Activated T-cell treated with anti-CD3 and anti-CD28 coated beads for 1 hour (primary cell): ENCODE measurements around the gene SARDH.
"Not testable (repeated sequence)": the region's sequence is repeated elsewhere in the genome, so short reads cannot be mapped to it uniquely, and the experiment has no call there.

Source experiments
- DNase-seq: peaks from one replicate; pipeline ENCODE4 v3.0.0-alpha.2; 2020; ENCODE audit warnings: low read depth

Gene SARDH

DNA sequence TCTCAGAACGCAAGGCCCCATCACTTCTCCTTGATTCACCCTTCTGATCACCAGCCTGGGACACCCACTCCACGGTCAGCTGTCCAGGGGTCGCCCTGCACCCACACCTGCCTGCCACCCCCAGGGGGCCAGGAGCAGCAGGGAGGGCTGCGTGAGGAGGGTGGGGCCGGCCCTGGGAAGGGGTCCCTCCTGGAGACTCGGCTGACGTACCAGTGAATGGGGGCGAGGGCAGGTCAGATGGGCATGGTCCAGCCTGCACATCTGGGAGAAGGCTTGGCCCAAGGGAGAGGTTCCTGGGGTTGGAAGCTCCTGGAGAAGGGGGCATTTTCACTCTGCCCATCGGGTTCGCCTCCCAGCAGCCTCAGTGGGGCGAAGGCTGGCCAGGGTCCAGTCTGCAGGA lies 21.8 kb upstream of the SARDH start:
- DNase-seq, result no peak

DNA sequence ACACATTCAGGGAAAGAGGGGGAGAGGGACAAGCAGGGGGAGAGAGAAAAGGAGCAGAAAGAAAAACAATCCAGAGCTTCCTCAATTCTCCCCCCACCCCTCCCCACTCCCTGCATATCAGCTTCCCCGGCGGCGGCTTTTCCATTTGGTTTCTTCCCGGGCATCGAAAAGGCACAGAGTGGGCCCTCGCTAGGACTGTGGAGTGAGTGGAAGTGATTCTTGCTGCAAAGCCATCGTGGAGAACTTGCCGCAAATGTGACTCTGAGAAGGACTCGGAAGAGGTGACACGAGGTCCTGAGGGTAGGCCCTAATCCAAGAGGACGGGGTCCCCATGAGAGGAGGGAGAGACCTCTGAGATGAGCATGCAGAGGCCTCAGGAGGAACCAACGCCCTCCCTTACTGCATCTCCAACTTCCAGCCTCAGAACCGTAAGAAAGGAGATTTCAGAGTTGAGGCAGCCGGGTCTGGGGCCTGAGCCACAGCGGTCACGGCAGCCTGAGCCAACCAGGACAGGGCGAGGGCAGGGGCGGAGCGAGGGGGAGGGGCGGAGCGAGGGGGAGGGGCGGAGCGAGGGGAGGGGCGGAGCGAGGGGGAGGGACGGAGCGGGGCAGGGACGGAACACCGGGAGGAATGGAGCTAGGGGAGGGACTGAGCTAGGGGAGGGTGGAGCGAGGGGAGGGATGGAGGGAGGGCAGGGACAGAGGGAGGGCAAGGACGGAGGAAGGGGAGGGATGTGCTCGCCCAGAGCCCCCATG lies 21.2 kb upstream of the SARDH start:
- no peak for DNase-seq

DNA sequence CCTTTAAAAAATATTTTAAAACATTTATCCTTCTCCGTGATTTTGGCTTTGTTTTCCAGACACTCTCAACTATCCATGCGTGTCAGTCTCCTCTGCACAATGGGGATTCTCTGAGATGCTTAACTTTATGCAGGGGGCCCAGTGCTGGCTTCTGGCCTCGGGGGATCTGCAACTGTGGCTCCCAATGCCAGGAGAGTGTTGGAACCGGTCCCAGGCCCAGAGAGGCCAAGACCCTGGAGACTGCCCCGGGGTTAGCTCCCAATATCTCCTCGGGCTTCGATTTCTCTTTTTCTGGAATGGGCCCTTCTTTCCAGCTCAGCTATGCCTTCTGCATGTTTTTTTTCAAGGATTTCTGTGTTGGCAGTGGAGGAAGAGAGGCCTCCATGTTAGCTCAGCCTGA lies 20.1 kb upstream of the SARDH start:
- DNase-seq, result no peak

DNA sequence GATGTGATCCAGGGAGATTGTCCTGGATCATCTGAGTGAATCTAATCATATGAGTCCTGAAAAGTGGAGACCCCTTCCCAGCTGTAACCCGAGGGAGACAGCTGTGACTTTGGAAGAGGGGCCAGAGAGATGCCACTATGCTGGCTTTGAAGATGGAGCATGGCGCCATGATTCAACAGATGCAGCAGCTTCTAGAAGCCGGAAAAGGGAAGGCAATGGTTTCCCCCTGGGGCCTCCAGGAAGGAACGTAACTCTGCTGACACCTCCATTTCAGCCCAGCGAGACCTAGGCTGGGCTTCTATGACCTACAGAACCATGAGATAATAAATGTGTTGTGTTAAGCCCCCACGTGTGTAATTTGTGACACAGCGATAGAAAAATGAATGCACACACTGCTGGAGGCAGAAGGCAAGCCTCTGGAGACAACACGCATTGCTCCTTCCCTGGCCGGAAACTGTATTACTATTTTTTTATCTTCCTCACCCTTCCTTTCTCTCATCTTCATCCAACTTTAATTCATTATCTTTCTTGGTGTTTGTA lies 16.6 kb upstream of the SARDH start:
- no peak for DNase-seq

DNA sequence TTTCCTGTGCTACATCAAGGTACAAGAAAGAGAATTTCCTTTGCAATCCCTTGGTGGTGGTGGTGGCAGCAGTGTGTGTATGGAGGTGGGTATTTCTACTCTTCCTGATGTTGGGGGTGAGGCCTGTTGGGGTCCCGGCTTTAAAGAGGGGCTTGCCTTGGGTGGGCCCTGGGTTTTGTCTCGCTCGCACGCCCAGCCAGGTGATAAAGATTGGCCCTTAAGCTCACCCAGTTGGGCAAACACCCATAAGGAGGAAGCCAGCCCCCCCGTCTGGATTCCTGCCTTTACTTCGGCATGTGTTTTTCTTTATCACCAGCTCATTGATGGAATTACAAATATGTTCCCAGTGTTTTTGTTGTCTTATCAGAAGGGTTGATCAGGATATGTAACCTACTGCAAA lies 16.0 kb upstream of the SARDH start:
- DNase-seq, result no peak

DNA sequence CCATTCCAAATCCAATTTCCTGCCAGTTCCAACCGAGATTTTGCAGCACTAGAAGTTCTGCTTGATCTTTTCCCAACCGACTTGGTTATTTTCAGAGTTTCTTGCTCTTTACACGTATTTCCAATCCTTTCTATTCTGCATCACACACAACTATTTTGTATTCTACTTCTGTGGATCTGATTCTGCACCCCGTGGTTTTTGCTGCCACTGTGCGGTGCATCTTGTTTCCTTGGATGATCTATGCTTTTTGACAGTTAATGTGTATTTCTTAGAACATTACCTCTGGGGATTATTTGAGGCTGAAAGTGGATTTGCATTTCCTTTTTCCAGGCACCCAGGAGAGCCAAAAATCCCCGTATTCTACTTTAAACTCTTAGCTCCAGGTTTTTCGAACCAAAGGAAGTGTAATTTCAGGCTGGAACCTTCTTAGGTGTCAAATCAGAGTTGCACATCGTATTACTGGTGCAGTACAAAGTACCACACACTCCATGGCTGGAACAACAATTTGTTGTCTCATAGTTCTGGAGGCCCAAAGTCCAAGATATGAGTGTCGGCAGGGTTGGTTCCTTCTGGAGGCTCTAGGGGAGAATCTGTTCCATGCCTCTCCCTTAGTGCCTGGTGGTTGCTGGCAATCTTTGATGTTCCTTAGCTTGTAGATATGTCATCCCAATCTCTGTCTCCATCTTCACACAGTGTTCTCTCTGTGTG lies 14.7 kb upstream of the SARDH start:
- DNase-seq, result no peak

DNA sequence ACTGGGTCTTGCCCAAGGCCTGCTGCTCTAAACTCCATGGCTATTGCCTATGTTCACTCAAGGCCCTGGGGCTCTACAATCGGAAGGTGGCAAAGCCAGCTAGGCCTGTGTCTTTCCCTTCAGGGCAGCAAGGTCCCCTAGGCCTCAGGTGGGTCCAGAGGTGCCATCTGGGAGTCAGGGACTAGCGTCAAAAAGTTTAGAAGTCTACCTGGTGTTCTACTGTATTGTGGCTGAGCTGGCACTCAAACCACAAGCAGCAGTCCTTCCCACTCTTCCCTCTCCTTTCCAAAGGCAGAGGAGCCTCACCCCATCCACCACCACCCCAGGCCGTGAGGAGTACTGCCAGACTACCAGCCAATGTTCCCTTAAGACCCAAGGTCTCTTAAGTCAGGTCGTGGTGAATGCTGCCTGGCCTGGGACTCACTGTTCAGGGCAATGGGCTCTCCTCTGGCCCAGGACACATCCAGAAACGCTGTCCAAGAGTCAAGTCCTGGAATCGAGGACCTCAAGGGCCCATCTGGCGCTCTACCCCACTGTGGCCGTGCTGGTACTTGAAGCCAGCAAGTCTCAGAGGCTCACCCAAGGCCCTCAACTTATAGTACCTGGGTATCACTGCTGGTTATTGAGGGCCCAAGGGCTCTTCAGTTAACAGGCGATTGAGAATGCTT lies 13.0 kb upstream of the SARDH start:
- no peak for DNase-seq

DNA sequence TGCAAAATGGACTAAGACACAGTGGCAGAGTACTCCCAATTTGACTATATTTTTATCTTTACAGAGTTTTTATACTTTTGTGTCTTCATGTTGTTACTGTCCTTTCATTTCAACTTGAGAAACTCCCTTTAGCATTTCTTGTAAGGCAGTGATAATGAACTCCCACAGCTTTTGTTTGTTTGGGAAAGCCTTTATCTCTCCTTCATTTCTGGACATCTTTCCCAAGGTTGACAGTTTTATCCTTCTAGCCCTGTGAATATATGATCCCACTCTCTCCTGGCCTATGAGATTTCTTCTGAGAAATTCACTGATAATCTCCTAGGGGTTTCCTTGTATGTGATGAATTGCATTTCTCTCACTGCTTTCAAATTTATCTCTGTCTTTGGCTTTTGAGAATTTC lies 9.2 kb upstream of the SARDH start:
- DNase-seq, result no peak

DNA sequence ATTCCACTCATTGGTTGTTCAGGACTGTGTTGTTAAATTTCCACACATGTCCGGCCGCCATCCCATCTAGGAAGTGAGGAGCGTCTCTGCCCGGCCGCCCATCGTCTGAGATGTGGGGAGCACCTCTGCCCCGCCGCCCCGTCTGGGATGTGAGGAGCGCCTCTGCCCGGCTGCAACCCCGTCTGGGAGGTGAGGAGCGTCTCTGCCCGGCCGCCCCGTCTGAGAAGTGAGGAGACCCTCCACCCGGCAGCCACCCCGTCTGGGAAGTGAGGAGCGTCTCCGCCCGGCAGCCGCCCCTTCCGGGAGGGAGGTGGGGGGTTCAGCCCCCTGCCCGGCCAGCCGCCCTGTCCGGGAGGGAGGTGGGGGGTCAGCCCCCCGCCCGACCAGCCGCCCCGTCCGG lies 6.4 kb upstream of the SARDH start:
- not testable (repeated sequence) for DNase-seq

DNA sequence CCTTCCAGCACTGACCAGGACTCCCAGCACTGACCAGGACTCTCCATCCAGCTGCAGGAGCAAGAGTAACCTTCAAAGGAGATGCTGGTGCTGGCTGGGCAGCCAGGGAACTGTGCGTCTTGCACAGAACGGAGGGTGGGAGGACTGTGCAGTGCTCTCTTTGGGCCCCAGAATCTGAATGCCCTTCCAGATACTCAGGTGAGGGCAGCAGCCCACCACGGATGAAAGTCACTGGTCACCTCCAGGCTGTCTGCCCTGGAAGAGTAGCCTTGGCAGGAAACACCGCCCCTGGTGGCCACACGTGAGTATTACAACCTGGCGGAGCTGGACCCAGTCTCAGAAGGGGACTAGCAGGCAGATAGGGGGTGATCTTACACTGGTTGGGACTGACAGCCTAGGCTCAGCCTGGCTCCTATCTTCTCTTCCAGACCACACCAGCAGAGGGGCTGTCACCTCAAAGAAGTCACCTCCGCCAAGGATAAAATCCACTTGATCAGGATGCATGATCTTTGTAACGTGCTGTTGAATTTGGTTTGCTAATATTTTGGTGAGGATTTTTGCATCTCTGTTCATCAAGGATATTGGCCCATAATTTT lies 4.8 kb upstream of the SARDH start:
- DNase-seq, result peak; percentile 71

DNA sequence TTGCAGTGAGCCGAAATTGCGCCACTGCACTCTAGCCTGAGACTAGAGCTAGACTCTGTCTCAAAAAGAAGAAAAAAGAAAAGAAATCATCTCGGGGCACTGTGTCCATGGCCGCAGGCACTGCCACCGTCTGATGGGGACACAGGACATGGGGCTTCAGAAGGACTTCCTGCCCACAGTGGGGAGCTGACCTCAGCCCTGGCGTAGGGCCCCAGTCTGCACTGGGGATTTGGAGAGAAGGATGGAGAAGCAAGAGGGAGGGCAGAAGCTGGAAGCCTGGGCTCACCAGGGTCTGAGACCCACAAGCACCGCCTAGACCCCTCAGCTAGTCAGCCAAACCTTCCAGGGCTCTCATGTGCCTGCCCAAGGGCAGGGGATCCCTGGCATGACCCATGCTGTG lies 4.1 kb upstream of the SARDH start:
- no peak for DNase-seq

DNA sequence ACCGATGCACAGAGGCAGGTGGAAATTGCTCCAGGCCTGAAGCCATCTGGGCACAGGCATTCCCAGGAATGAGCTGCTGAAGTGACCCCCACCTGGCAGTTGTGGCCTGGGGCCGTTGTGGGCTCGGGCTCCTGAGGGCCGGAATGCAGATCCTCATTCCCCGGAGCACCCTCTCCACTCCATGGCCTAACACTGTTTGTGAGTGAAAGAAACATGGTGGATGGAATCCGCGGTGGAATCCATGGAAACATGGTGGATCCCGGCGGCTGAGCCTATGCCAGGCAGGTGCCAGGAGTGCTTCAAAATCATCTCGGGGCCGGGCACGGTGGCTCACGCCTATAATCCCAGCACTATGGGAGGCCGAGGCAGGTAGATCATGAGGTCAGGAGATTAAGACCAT lies 3.6 kb upstream of the SARDH start:
- no peak for DNase-seq

DNA sequence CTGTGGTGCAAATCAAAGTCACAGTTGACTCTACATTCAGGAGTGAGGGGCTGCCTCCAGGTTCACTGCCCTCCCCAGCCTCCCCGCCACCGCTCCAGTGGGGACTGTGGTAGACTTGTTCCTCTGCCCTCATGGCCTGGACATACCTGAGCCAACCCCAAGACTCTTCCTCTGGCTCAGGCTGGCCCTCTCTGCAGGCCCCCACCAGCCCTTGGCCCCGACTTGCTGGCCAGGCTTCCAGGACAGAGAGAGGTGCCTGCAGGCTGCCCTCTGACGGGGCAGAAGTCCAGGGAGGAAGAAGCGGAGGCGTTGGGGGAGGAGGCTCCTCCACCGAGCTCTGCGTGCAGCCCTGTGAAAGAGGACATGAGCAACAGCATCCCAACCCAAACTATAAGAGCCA lies 2.8 kb upstream of the SARDH start:
- no peak for DNase-seq

DNA sequence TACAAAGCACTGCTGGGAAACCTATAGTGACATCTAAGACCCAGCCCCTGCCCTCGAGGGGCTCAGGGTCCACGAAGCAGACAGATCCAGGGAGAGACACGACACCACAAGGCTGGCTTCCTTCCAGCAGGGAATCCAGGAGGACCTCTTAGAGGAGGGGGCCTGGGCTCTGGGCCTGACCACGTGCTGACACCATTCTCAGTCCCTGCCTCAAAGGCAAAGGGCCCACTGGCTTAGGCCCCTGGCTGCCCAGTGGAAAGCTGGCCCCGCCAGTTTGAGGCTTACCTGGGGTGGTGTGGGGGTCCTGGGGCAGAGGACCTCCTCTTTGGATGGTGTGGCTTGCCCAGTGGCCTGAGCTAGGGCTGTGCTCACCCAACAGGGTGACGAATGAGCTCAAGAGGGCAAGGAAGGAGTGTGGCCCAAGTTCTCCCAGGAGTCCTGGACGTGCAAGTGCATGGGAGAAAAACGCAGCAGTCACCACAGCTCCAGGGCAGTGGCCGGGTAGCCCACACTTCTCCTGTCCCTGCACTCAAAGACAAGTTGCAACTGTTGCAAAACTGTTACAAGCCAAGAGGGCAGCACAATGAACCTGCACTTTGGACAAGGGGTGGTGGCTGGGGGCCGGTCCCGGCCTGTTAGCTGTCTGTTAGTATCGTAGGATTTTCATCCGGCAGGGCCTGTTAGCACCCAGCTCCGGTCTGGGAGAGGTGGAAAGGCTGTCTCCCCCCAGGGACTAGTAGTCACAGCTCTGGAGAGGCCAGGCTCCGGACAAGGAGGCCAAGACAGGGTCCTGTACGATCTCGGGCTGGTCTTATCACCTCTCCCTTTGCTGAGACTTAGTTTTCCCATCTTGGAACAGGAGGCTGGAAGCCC lies 1.5 kb upstream of the SARDH start:
- DNase-seq, result no peak

DNA sequence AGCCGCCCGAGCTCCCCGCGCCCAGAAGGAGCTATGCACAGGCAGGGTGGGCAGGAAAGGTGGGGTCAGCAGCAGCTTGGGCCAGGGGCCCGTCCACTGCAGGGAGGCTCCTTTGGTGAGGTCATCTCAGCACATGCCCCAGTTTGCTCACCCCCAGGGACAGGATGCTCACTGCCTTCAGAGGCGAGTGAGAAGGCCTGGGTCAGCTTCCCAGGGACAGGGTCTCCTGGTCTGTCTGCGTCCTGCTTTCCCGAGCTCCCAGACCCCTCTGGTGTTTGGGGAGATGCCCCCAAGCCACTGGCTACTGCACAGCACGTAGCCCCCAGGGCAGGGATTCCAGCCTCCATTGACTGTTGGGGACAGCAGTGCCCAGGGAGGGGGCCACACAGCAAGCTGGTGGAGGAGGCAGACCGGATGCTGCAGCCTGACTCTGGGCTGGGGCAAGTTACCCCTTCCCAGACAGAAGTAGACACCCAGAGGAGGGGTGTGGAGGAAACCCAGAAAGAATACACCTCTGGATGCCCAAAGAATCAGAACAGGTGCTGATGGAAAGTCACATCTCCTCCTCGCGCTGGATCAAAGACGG lies 581 bp upstream of the SARDH start:
- DNase-seq, result no peak

DNA sequence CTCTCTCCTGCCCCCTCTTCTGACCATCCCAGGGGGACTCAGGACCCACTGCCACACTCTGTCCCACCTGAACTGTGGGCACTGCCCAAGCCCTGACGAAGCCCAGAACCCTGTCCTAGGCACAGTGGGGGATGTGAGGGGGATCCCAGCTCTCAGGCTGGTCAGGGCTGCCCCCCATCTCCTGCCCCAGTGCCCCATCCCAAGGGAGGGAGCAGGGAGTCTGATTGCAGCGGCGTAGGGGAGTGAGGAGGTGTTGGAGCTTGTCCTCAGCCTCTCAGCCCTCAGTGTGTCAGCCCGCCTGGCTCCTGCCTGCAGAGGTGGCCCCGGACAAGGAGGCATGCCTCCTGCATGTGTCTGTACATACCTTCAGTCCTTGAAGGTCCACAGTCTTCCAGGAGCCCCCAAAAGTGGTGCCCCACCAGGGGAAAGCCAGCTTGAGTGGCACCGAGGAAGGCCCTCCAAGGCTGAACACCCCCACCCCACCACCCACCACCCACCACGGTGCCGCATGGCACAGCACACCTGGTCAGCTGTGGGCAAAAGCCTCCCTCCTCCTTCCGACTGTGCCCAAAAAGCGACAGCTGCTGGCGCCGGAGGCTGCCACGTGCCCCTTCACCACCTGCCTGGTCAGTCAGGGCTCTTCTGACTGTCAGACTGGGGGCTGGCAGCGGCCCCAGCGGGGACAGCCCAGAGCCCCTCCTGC lies 930 bp downstream of the SARDH start:
- no peak for DNase-seq

DNA sequence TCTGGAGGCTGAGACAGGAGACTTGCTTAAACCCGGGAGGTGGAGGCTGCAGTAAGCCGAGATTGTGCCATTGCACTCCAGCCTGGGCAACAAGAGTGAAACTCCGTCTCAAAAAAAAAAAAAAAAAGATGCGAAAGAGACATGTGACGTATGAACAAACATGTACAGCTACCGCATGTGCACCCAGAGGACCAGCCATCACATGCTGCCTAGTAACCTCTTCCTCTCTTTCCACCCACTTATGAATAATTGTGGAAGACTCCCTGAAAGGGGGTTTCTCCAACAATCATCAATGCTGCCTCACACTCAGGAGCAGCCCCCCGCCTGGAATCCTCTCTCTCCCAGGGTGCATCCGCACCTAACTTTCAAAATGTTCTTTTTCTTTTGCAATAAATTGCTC lies 2.2 kb downstream of the SARDH start:
- no peak for DNase-seq

DNA sequence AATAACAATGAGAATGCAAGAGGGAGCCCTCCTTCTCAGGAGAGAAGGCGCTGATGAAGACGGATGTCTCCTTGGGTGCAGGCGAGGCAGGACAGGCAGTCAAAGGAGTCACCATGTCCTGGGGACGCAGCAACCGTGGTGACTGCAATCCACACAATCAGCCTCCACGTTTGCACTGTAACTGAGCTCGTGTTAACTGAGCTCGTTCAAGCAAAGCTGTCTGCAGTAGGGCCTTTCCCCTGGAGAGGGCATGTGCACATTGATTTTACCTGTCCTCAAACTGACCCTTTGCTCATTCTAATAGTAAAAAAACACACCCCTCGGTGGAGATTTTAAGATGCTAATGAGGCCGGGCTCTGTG lies 2.8 kb downstream of the SARDH start:
- DNase-seq, result no peak

DNA sequence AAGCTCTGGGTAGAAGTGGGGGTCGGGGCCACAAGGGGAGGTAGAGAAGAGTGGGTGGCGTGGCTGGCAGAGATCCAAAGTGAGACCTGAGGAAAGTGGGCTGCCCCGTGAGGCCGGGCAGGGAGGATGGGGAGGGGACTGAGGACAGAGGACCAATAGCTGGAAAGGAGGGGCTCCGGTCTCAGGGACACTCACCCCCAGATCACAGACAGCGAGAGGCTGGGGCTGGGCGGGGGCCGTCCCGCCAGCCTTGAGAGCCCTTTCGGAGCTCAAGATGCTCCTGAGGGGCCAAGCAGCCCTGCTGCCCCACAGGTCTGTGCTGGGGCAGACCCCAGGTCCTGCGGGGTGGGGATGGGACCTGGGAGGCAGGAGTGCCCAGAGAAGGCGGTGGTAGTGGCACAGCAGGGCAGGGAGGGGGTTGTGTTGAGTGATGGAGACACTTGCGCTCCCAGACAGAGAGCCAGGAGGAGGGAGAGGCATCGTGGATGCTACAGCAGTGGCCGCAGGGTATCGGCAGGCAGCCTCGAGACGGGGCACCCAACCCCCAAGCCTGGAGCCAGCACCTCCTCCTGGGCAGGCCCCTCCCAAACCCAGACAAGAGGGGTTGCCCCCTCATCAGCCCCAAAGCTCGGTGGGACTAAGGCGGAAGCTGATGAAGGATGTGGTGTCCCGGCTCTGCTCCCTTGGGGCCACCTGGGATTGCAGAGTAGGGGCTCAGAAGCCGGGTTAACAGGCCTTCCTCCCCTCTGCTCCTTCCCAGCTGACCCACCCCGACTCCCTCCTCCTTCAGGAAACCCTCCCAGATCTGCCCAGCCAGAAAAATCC lies 3.4 kb downstream of the SARDH start:
- DNase-seq, result no peak
